KOPT-K1 (cell line): Measurements from ENCODE around the gene B3GNT4.
"Not testable (repeated sequence)": the region's sequence is repeated elsewhere in the genome, so short reads cannot be mapped to it uniquely, and the experiment has no call there.

Experiments
- H3K27ac ChIP-seq: fragments of 200-600 bp; sonication (generic); 2 replicates; pipeline ENCODE4 v1.5.1; 2016; ENCODE audit warnings: antibody characterized with exemption, mild to moderate bottlenecking, low read depth, low read length; ENCODE audit not compliant: poor library complexity, severe bottlenecking
- H3K36me3 ChIP-seq: fragments of 200-600 bp; sonication (generic); 2 replicates; pipeline ENCODE4 v1.5.1; 2017; ENCODE audit warnings: antibody characterized with exemption, mild to moderate bottlenecking, low read length, moderate library complexity; ENCODE audit not compliant: insufficient read depth
- H3K9me3 ChIP-seq: fragments of 200-600 bp; sonication (generic); 2 replicates; pipeline ENCODE4 v1.5.1; 2017; ENCODE audit warnings: antibody characterized with exemption, low read length, mild to moderate bottlenecking; ENCODE audit not compliant: insufficient read depth, poor library complexity, severe bottlenecking

Gene B3GNT4

DNA sequence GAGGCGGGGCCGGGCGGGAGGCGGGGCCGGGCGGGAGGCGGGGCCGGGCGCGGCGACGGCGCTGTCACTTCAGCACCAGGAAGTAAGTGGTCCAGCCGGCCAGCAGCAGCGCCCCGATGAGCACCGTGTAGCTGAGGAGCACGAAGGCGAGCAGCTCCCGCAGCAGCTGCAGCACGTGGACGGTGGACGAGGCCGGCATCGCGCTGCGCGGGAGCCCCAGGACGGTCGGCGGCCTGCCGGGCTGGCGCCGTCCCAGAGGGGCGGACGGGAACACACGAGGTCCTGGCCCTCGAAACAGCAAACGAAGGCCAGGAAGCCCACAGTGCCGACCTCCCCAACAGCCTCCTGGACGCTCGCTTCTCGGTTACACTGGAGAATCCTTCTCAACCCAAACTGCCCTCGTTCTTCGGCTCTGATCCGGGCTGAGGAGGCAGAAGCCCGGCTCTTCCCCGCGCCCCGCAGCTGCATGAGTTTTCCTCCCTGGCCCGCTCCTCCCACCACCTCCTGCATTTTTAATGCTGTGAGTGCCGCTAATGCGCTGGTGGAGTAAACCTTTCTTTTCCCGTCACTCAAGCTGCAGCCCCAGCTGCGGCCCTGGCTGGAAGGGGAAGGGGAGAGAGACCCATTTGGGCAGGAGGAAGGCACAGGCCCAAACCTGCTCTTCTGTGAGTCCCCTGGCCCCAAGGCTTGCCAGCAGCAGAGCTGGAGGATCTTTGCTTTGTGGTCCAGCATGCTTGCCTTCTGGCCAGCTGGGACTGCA lies 23.0 kb downstream of the B3GNT4 start:
- Histone ChIP-seq H3K36me3 (peaks cover 53% of the 10 kb centered on the region), H3K9me3 (no peaks in the 10 kb centered on the region), H3K27ac (no peak overlapping the region)

- H3K27ac ChIP-seq: peak overlapping the region; percentile 38
- H3K9me3 ChIP-seq: no peaks in the 10 kb centered on the region
- H3K36me3 ChIP-seq: peaks cover 54% of the 10 kb centered on the region
Measured at GRCh38 chr12:122227341-122227740, 23.8 kb downstream of the B3GNT4 start.

DNA sequence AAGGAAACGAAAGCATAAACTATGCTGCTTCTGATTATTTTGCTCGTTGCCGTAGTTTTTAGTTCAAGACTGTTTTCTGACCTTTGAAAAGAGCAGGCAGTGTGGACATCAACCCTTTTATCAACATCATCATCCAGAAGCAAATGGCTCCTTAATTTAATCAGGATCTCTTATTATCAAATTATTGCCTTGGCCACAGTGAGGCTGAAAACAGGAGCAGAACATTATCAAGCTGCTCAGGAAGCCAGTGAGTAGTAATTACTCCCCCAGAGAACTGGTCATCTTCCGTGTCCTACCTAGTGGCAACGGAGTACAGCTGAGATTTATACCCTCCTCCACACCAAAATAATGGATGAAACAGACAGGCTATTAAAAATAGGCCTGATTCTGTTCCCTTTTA lies 24.6 kb downstream of the B3GNT4 start:
- Histone ChIP-seq H3K27ac (peak overlapping the region; percentile 38), H3K36me3 (peaks cover 53% of the 10 kb centered on the region), H3K9me3 (no peaks in the 10 kb centered on the region)

DNA sequence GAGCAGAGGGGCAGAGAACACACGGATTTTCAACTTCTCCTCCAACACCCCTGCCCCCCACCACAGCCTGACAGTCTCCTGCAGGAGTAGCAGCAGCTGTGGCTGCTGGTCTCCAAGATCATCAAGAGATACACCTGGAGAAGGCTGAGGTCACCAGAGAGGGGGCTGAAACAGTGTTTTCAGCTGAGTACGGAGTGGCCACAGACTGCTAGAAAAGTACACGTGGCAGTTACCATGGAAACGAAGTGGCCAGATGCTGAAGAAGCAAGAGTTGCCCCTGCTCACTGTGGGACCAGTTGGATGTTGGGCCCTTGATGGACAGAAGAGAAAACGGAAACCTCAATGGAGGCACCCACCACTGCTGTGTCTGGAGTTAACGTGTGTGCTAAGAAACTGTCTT lies 27.3 kb downstream of the B3GNT4 start:
- Histone ChIP-seq H3K9me3 (no peaks in the 10 kb centered on the region), H3K36me3 (peaks cover 66% of the 10 kb centered on the region), H3K27ac (no peak overlapping the region)

GRCh38 chr12:122232691-122233090 lies 29.2 kb downstream of the B3GNT4 start:
- peaks cover 83% of the 10 kb centered on the region for H3K36me3 ChIP-seq
- H3K27ac ChIP-seq: no peak overlapping the region
- H3K9me3 ChIP-seq: no peaks in the 10 kb centered on the region

DNA sequence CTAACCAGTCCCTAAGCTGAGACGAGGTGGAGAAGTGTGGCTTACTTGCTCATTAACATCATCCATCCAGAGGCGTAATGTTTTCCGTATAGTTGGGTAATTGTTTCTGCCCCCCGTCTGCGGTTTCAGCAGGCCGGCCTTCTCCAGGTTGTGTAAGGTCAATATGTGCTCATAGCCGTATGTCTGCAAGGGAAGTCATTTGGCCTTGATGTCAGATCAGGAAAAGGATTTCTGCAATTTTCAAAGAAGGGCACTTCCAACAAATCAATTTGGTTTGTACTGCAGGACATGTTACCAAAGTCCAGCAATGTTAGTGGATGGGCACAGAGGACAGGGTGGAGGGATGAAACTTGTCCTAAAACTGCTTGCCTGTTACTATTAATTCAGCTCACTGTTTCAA lies 32.2 kb downstream of the B3GNT4 start:
- Histone ChIP-seq H3K36me3 (peaks cover 92% of the 10 kb centered on the region), H3K27ac (no peak overlapping the region), H3K9me3 (no peaks in the 10 kb centered on the region)

DNA sequence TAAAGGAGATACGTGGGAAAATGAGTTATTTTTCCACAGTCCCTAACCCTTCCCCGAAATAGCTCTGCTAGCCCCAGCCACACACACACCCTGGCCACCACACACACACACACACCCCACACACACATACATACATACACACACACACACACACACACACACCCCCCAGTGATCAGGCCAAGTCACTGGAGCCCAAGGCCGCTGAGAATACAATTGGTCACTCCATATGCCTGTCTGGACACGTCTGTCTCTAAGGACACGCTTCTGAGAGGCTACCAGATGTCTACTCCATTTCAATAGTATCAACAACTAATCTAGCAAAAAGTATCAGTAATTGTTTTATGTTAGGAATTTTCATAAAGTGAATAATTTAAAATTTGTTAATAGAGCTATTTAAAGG lies 35.4 kb downstream of the B3GNT4 start:
- peaks cover 72% of the 10 kb centered on the region for H3K36me3 ChIP-seq
- no peak overlapping the region for H3K27ac ChIP-seq
- no peaks in the 10 kb centered on the region for H3K9me3 ChIP-seq

GRCh38 chr12:122243965-122244364 lies 40.5 kb downstream of the B3GNT4 start:
- H3K27ac ChIP-seq: peak overlapping the region; percentile 73
- H3K36me3 ChIP-seq: peaks cover 35% of the 10 kb centered on the region
- H3K9me3 ChIP-seq: no peaks in the 10 kb centered on the region

- no peaks in the 10 kb centered on the region for H3K9me3 ChIP-seq
- peaks cover 39% of the 10 kb centered on the region for H3K36me3 ChIP-seq
- H3K27ac ChIP-seq: peak overlapping the region; percentile 73
Measured at GRCh38 chr12:122244565-122245371, 41.3 kb downstream of the B3GNT4 start.

GRCh38 chr12:122245553-122245952 lies 42.0 kb downstream of the B3GNT4 start:
- Histone ChIP-seq H3K36me3 (peaks cover 39% of the 10 kb centered on the region), H3K27ac (peak overlapping the region; percentile 73), H3K9me3 (no peaks in the 10 kb centered on the region)

GRCh38 chr12:122250047-122250446 lies 46.5 kb downstream of the B3GNT4 start:
- Histone ChIP-seq H3K9me3 (no peaks in the 10 kb centered on the region), H3K27ac (no peak overlapping the region), H3K36me3 (peaks cover 34% of the 10 kb centered on the region)

DNA sequence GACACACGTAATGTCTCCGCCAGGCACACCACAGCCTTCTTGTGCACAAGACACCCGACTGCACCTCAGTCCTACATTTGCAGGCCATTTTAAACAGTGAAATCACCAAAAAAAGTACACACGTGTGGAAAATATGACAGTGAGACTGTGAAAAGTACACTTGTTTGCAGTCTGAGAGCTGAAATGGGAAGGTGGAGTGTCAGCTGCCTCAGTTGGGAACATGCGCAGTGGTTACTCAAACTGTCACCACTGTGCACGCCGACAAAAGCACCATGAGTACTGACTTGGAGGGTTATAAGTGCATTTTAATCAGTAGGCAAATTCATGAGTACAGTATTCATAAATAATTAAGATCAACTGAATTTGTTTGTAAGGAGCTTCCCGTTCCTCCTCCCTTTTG lies 47.0 kb downstream of the B3GNT4 start:
- H3K9me3 ChIP-seq: no peaks in the 10 kb centered on the region
- H3K27ac ChIP-seq: no peak overlapping the region
- H3K36me3 ChIP-seq: peaks cover 34% of the 10 kb centered on the region

- not testable (repeated sequence) for H3K27ac ChIP-seq, H3K9me3 ChIP-seq
- peaks cover 71% of the 10 kb centered on the region for H3K36me3 ChIP-seq
Measured at GRCh38 chr12:122258462-122258861, 55.0 kb downstream of the B3GNT4 start.
